ENCODE results near the gene PSMC3IP.
A peak's percentile ranks its signal among the peaks of the same experiment; 100 is the strongest.
"Not testable (repeated sequence)": the region's sequence is repeated elsewhere in the genome, so short reads cannot be mapped to it uniquely, and the experiment has no call there.

Gene PSMC3IP, protein sequence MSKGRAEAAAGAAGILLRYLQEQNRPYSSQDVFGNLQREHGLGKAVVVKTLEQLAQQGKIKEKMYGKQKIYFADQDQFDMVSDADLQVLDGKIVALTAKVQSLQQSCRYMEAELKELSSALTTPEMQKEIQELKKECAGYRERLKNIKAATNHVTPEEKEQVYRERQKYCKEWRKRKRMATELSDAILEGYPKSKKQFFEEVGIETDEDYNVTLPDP

DNA sequence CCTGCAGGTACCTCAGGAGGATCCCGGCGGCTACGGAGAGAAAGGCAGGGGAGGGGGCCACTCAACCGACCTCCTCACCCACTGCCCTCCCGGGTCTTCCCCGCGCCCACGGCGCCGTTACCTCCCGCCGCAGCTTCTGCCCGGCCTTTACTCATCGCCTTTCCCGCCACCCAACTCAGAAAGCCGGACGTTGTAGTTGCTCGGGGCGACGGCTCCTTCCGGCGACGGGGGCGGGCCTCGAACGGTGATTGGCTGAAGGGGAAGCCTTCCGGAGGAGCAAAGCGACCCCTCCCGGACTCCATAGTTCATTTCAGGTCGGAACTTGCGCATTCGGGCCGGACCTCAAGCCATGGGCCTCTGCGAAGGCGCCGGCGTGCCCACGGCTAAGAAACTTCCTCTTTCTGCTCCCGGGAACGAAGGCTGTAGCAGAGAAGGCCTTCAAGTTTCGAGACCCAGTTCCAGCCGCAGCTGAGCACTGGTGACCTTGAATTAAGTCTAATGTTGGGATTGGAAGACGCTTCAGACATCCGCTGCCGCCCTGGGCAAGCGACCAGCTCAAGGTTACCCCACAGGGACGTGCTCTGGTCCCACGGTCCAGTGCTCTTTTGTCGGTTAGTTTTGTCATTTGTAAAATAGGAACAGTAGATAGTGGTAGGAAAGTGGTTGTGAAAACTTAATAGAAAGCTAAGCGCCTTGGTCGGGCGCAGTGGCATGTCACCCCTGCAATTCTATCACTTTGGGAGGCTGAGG lies at the start of gene PSMC3IP:
TSS of gene PSMC3IP (minus strand) at position 198 of the 750 bp plus-strand sequence. CDS start at position 155, 43 bp downstream.
- DNase-seq: peak; percentile 91 to 93

DNA sequence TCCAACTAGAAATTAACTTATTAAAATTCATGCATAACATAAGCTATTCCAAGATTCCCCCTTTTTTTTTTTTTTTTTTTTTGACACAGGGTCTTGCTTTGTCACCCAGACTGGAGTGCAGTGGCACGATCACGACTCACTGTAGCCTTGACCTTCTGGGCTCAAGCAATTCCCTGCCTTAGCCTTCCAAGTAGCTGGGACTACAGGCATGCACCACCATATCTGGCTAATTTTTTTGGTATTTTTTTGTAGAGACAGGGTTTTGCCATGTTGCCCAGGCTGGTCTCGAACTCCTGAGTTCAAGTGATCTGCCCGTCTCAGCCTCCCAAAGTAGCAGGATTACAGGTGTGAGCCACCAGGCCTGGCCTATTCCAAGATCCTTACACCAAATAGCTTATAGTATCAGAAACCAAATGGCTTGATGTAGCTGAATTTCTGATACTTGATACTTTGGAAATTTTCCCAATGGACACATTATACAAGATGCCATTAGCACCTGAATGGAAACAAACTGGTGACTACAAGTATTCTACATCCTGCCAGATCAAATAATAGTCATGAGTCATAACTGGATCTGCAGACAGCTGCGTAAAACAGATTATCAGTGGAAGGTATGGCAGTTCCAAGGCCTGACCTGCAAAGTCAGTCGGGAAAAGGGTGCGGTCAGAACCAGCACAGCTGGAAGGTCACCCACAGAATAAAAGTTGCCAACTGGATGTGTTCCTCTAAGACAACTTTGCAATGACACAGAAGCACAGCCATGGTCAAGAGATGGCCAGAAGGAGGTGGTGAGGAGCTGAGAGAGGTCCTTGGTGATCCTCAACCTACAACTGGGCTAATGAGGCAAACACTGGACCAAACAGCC lies 46.4 kb upstream of the PSMC3IP start:
- no peak for DNase-seq

DNA sequence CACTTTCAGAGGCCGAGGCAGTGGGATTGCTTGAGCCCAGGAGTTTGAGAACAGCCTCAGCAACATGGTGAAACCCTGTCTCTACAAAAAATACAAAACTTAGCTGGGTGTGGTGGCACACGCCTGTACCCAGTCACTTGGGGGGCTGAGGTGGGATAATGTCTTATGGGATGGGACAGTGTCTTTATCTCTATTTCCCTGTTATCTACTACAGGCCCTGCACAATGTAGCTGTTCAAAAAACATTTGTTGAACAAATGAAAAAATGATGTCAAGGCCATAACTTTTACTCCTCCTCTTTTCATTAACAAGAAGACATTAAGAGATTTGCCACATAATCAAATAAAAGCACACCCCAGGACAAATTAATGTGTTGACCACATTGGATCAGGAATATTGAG lies 45.7 kb upstream of the PSMC3IP start:
- DNase-seq: no peak

DNA sequence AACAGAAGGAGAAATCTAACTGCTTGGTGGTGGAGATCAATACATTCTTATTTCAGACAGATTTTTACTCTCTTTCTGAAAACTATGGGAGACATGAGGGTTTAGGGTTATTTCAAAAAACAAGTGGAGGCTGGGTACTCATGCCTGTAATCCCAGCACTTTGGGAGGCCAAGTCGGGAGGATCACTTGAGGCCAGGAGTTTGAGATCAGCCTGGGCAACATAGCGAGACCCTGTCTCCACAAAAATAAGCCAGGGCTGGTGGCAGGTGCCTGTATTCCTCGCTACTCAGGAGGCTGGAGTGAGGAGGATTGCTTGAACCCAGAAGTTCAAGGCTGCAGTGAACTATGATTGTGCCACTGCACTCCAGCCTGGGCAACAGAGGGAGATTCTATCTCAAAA lies 44.5 kb upstream of the PSMC3IP start:
- DNase-seq: not testable (repeated sequence)

DNA sequence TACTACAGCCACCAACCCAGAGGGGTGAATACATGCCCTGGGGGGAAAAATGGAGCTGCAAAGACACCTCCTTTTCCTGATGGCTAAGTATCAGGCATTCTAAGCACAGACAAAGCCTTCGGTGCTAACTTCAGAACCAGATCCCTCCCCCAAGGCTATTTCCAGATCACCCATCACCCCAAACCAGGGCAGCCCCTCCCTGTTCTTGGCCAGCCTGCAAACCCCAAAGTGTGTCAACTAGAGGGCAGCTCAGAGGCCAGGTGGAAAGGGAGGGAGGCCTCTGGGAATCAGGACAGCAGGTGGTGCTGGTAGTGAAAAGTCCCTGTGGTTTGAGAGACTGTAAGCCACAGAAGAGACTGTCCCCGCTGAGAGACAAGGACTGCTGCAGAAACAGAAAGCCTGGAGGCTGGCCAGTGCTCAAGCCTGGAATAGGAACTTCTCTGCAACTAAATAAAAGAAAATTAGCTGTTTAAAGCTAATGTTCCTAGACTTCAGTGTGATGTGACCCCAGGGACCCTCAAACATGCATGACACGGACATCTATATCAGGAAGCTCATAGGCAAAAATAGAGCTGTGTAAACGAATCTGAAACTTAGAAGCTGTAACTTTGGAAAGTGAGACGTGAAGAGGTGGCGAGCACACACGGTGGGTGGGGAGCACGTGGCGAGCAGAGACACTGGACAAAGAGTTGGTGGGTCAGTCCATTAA lies 41.1 kb upstream of the PSMC3IP start:
- DNase-seq: no peak

DNA sequence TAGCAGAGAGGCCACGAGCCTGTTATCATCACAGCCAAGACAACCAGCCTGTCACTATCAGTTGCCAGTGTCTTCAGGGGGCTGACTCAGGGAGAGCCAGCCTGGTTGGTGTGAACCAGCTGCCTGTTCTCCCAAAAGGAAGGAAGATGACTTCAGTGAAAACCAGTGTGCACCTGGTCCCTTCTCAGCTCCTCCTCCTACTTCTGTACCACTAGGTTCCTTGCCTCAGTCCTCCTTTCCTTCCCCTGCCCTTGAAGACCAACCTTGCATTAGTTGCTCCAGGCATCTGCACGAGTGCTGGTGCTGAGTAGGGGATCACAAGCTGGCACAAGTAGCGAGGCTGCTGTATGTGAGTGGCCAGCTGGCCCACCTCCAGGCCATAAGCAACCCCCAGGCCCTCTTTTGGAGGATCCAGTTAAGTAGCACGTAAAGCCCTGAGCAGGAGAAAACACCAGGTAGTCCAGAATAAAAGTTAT lies 40.5 kb upstream of the PSMC3IP start:
- DNase-seq: no peak

DNA sequence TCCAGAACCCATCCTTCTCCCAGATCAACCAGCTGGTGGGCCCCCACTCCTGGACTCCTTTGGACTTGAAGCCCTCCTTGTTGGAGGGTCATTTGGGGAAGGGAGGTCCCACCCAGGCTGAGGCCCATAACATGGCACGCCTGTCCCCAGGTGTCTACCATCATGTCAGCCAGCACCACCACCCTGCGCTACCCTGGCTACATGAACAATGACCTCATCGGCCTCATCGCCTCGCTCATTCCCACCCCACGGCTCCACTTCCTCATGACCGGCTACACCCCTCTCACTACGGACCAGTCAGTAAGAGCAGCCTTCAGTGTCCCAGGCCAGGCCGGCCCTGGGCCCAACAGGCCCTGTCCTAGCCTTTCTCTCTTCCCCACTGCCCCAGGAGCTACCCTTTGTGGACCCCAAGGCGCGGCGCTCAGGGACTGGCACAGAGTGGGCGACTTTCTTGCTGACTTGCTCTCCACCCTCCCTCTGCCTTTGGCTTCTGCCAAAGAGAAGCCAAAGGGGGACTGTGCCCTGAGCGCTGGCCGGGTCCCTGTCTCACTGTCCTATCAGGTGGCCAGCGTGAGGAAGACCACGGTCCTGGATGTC lies 36.3 kb upstream of the PSMC3IP start:
- DNase-seq: no peak

DNA sequence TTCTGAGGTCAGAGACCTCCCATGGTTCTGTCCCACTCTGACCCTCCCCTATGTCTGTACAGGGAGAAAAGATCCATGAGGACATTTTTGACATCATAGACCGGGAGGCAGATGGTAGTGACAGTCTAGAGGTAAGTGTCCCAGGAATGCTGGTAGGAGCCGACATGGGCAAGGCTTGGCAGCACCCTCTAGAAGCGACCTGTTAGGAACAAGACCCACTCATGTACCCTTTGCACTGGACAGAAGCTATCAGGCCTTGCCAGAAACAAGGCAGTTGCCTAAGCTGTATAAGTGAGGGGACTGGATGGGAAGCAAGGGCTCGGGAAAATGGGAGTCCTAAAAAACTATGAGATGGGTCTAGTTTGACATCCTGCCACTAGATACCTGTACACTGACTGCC lies 34.5 kb upstream of the PSMC3IP start:
- no peak for DNase-seq

DNA sequence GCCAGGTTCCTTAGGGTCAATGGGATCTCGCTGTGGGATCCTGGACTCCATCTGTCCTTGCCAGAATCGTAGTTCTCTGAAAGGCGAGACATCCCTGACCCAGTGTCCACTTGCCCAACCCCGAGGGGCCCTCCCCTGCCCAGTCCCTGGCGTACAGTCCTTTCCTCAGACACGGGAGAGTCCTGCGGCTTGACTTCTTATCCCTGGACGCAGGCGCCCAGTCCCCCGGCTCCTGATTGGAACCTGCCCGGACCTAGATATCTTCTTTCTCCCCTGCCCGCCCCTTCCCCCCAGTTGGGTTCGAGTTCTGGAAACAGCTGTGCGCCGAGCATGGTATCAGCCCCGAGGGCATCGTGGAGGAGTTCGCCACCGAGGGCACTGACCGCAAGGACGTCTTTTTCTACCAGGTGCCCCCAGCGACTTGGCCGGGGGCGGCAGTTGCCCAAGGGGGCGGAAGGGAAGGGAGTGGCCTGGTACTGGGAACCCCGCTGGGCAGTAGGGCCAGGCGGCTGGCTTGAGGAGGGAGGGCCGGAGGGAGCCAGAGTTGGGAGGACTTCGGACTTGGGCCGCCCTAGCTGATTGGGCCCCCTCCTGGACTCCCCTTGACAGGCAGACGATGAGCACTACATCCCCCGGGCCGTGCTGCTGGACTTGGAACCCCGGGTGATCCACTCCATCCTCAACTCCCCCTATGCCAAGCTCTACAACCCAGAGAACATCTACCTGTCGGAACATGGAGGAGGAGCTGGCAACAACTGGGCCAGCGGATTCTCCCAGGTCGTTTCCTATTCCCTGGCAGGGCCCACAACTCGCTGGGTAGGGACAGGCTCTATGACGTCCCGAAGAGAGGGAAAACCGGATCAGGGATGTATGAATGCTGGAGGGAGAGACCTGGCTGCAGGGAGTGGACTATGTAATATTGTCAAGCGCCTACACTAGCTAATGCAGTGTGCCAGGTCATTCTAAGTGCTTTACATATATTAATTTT lies 32.6 kb upstream of the PSMC3IP start:
- DNase-seq: not testable (repeated sequence)

DNA sequence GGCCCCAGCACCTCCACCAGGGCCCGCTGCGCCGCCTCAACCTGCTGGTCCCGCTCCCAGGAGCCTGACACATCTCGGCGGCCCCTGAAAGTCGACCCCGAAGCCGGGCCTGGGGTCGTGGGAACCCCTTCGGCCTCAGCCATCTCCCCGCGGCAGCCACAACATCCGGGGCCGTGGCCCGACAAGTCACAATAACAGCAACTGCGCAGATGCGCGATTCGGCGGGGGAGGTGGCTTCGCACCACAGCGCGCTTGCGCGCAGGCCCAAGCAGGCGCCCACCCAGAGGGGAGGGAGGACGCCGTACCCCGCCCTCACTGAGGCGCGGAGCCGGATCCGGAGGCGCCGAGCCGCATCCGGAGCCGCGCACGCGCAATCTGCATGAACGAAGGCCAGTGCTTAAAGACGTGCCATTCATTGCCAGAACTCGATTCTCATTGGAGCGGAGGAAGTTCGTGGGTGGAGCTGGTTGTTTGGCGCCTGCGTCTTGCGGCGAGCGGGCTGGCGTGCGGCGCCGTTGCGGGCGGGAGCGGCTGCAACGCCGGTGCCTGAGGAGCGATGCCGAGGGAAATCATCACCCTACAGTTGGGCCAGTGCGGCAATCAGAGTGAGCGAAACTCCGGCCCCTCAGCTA lies 31.8 kb upstream of the PSMC3IP start, which contains the start of the genes RETREG3 and TUBG1:
TSS of gene RETREG3 (minus strand) at position 193 of the 632 bp plus-strand sequence. CDS start at position 143, 50 bp downstream.
TSS of gene TUBG1 (plus strand) at position 502 of the 632 bp plus-strand sequence. CDS start at position 557, 55 bp downstream.
- peak; percentile 99 for DNase-seq

DNA sequence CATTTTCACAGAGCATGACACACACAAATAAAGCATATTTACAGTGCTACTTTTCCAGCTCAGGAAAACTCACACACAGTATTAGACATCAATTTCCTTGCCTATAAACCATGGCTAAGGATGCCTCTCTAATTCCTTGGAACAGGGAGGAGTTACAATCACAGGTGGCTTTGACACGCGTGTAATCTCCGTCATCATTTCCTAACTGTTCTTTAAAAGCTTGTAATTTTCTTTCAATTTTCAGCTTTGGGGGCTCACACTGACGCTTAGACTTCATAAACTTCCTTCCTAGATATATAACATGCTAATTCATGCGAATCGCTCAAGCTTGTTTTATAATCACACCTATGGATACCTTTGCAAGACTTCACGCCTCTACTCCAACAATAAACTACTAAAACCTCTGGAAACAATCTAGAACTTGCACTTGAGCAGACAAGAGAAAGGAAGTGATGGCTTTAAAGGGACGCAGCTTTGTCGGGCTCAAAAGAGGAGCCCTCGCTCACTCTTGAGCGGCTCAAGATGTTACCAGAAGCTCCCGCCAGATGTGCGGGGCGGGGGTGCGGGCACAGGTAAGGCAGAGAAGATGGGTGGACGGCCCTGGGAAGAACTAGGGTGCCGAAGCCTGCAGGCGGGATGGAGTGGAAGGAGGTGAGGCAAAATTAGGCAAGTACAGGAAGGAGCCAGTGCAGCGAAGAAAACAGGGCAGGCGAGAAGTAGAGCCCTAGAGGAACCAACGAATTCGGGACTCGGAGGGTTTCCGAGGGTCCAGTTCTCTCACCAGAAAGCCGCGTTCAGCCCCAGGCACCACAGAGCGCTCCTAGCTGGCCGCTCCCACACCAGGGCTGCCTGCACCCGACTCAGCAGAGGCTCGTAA lies 31.0 kb upstream of the PSMC3IP start:
- DNase-seq: peak in 1 of 2 donors; percentile 43

DNA sequence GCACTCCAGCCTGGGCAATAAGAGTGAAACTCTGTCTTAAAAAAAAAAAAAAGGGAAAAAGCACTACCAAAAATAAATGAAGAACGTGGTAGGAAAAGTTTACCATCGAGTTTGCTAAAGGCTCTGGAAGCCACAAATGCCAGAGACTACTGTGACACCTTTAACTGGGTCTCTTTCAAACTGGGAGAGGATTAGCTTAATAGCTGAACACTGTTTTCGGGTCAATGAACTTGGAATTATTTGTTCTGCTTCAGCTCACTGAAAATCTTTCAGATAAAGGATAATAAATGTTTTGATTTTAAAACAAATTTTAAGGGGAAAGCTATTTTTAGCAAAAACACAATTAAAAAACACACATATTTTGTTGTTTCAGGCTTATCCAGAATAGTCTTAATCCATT lies 30.2 kb upstream of the PSMC3IP start:
- no peak for DNase-seq

DNA sequence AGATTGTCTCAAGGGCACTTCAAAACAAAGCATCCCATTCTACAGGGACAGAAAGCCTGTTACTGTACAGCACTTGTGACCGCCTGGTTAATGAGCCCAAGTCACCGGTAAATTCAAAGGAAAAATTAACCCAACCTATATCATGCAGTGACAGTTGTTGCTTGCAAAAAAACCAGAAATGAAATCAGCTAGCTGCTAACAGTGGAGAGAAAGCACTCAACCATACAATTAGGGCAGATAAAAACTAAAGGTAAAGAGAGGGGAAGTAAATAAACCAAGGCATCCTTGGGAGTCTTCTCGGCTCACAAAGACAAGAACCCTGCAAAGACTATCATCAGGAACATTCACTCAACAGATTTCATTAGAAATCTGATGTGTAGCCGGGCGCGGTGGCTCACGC lies 25.8 kb upstream of the PSMC3IP start:
- DNase-seq: no peak

DNA sequence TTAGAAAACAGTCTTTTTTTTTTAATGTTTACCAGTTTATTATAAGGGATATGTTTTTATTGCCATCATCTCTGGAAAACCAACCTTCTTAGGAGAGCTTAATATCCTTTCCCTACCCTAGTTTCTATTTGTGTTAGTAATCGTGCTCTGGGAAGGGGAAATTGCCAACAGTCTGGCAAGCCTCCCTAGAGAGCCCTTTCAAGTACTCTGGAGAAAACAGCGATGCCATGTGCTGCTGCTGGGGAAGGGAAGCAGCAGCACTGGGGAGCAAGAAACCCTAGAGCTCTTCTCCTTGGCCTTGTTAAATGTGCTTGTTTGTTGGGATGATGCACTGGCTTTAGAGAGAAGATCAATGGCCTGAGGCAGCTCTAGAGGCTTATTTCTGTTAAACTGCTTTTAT lies 21.4 kb upstream of the PSMC3IP start:
- DNase-seq: no peak

DNA sequence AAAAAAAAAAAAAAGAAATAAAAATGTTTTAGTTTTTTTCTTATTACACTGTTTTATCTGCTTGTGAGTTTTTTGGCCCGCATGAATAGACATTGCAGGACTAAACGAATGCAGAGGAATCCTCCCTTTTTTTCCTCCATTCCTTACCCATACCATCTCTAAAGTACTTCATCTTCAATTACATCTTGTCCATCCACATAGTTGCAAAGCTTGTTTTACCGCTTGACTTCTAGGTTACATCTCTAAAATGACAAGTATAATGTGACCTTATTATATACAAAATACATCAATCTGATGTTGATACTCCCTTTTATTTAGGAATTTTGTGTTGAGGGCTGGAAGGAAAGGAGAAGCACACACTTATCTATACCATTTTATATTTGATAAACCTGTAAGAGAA lies 18.9 kb upstream of the PSMC3IP start:
- DNase-seq: no peak

DNA sequence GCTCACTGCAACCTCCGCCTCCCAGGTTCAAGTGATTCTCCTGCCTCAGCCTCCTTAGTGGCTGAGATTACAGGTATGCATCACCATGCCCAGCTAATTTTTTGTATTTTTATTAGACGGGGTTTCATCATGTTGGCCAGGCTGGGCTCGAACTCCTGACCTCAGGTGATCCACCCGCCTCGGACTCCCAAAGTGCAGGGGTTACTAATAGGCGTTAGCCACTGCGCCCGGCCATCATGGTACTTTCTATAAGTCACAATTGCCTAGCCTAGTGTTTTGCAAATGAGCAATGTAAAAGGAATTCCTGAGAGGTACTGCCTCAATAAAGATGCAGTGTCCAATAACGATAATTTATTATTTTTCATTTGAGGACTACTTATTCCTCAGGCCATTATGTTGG lies 13.9 kb upstream of the PSMC3IP start:
- DNase-seq: no peak

DNA sequence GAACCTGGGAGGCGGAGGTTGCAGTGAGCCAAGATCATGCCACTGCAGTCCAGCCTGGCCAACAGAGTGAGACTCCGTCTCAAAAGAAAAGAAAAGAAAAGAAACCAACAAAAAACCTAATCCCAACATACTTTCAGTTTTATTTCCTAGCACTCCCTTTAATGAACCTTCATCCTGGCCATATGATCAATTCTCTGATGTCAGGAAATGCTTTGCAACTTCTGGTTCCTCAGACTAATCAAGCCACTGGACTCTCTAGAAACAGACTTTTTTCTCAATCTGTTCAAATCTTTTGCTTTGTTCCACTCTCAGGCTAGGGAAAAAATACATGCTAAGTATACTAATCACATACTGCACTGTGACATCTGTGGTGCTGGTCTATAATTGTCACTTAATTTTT lies 13.4 kb upstream of the PSMC3IP start:
- no peak for DNase-seq

DNA sequence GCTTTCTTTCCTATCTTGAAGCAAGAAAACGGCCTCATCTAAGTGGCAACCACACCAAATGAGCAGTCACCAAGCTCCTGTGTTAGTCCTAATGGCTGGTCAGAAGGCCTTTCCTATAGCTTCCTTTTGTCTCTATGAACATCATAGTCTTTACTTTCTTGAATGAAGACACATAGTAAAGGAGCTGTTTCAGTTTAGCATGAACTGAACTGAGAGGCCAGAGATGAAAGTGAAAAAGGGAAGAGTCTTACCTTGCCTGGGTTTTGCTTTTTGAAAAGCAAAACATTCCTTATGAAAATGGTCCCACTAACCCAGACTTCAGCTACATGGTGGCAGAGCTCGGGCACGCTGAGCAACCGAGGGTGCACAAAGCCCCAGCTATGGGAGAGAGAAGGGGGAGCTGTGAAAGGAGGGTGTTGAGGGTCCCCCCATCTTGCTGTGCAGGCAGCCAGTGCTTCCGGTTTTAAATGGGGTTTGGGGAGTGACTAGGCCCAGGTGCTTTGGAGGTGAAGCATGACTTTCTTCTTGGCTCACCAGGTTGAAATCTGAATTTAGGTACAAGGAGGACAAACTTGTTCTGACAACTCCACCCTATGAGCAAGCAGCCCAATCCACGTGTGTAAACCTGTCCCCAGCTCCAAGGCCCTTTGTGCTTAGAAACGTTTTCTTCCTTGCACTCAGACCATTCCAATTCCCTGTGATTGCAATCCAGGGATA lies 9.1 kb upstream of the PSMC3IP start:
- DNase-seq: no peak

DNA sequence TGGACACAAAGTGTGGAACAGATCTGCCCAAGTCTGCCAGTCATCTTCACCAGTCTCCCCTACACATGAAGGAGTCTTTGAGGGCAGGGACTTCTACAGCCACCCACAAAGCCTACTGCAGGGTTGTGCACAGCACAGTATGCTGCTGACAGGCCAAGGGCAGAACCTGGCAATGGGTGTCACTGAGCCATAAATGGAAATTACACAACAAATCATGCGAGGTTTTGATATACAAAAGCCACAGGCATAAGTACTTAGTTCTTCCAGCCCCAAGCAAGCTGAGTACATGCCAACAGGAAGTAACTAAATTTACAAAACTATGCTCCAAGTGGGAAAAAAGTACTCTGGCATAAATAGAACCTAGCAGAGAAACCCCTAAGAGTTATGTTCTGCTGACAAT lies 7.8 kb upstream of the PSMC3IP start:
- DNase-seq: no peak

Measured in CD4-positive, alpha-beta T cell treated with Interleukin-4 for 1 hour (primary cell).